A549 treated with ZK216348 at 1 μM for 4 hours (cell line): ENCODE measurements around the gene PRMT9. TPM values are rescaled to one million over a fixed set of nuclear protein-coding genes. Genes with fewer than 3 reads are reported as not detected.

ENCODE experiments used
- total RNA-seq: library from RNA; stranded (reverse); fragments of 200-300 nt; extraction: Qiagen RNA extraction; gene quantifications from 5 replicates; pipeline ENCODE4 v1.2.3, GENCODE V29; 2022; ENCODE audit warnings: low read depth

The PRMT9 gene
- total RNA-seq, result 2.2 to 3.7 TPM (median 2.9 TPM) in 5 replicates

GRCh38 chr4:147683717-147684700, at the start of gene PRMT9:
Gene PRMT9 (minus strand): TSS chr4:147684163. CDS start chr4:147683987, 176 bp downstream.

GRCh38 chr4:147731580-147732517, 47.9 kb upstream of the PRMT9 start, which contains the start of gene ARHGAP10:
Gene ARHGAP10 (plus strand): TSS chr4:147732088. CDS start chr4:147732302, 214 bp downstream.

GRCh38 chr4:147617173-147617840, 66.7 kb downstream of the PRMT9 start, which contains the start of gene TMEM184C:
Gene TMEM184C (plus strand): TSS chr4:147617397. CDS start chr4:147617957, 560 bp downstream.

Other genes starting within 250 kb of the PRMT9 start
- 0.31 to 1.1 TPM (median 0.36 TPM) in 5 replicates for gene EDNRA, start 203.1 kb downstream of the PRMT9 start, total RNA-seq
- 20.5 to 26.1 TPM (median 21.6 TPM) in 5 replicates for gene TMEM184C, start 66.8 kb downstream of the PRMT9 start, total RNA-seq
- gene ARHGAP10, start 47.9 kb upstream of the PRMT9 start, total RNA-seq, result 14.9 to 18.4 TPM (median 16.4 TPM) in 5 replicates